HG02642 (cell line): ENCODE measurements around the gene PRIMA1.

ENCODE experiments used
- ATAC-seq: cut with Tn5 transposase; IDR thresholded peaks from one replicate; pipeline ENCODE4 v1.9.1; 2021; ENCODE audit warnings: mild to moderate bottlenecking; ENCODE audit not compliant: unreplicated experiment, poor library complexity

The PRIMA1 gene

GRCh38 chr14:93688239-93688666, 100.0 kb downstream of the PRIMA1 start:
- ATAC-seq, result no peak

- ATAC-seq, result no peak
These were observed 102.0 kb downstream of the PRIMA1 start for GRCh38 chr14:93686268-93686667.

- no peak for ATAC-seq
These were observed 103.0 kb downstream of the PRIMA1 start for GRCh38 chr14:93685121-93685895.

GRCh38 chr14:93683226-93683625, 105.1 kb downstream of the PRIMA1 start:
- no peak for ATAC-seq

GRCh38 chr14:93682459-93682858, 105.8 kb downstream of the PRIMA1 start:
- ATAC-seq, result no peak

GRCh38 chr14:93676416-93676958, 111.8 kb downstream of the PRIMA1 start:
- ATAC-seq, result no peak

GRCh38 chr14:93675651-93676050, 112.6 kb downstream of the PRIMA1 start:
- no peak for ATAC-seq

GRCh38 chr14:93674343-93674742, 113.9 kb downstream of the PRIMA1 start:
- ATAC-seq, result no peak

- ATAC-seq, result no peak
These were observed 118.7 kb downstream of the PRIMA1 start for GRCh38 chr14:93669632-93670031.
